Stimulated activated CD4-positive, alpha-beta T cell treated with anti-CD3 and anti-CD28 coated beads, Interleukin-1b, Interleukin-23, amount 100 ng/mL, for 1 hour (primary cell): ENCODE results near the gene ZNF217.
"Not testable (repeated sequence)": the region's sequence is repeated elsewhere in the genome, so short reads cannot be mapped to it uniquely, and the experiment has no call there.

Experiments
- DNase-seq, 2 donors: peaks; one replicate each; pipeline ENCODE4 v3.0.0-alpha.2; 2020; ENCODE audit warnings: low read depth in 2 of 2

Gene ZNF217

GRCh38 chr20:53532654-53533312 lies 60.9 kb downstream of the ZNF217 start:
- DNase-seq, result not testable (repeated sequence)

DNA sequence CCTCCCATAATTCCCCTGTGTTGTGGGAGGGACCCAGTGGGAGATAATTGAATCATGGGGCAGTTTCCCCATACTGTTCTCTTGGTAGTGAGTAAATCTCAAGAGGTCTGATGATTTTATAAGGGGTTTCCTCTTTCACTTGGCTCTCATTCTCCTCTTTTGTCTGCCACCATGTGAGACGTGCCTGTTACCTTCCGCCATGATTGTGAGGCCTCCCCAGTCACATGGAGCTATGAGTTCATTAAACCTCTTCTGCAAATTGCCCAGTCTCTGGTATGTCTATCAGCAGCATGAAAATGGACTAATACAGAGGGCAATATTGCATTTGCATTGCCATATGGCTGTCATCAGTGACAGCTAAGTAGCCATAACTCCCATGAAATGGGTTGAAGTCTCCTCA lies 63.2 kb downstream of the ZNF217 start:
- no peak for DNase-seq

GRCh38 chr20:53529658-53530057 lies 64.0 kb downstream of the ZNF217 start:
- no peak for DNase-seq

GRCh38 chr20:53527196-53527595 lies 66.4 kb downstream of the ZNF217 start:
- DNase-seq, result no peak

GRCh38 chr20:53524589-53525312 lies 68.9 kb downstream of the ZNF217 start:
- no peak for DNase-seq

DNA sequence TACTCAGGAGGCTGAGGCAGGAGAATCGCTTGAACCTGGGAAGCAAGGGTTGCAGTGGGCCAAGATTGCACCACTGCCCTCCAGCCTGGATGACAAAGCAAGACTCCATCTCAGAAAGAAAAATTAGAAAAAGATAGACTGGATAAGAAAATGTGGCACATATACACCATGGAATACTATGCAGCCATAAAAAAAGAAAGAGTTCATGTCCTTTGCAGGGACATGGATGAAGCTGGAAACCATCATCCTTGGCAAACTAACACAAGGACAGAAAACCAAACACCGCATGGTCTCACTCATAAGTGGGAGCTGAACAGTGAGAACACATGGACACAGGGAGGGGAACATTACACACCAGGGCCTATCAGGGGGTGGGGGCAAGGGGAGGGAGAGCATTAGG lies 70.0 kb downstream of the ZNF217 start:
- DNase-seq, result not testable (repeated sequence)

GRCh38 chr20:53522696-53523095 lies 70.9 kb downstream of the ZNF217 start:
- DNase-seq, result no peak

DNA sequence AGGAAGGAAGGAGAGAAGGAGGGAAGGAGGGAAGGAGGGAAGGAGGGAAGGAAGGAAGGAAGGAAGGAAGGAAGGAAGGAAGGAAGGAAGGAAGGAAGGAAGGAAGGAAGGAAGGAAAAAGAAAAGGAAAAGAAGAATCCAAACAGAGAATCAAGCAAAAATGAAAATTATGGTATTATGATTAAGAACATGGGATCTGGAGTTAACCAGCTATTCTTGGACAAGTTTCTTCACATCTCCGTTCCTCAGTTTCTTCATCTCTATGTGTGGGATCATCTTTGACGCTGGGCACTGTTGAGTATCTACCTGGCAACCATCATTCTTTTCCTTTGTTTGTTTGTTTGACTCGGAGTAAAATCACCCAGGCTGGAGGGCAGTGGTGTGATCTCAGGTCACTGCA lies 71.6 kb downstream of the ZNF217 start:
- no peak for DNase-seq

DNA sequence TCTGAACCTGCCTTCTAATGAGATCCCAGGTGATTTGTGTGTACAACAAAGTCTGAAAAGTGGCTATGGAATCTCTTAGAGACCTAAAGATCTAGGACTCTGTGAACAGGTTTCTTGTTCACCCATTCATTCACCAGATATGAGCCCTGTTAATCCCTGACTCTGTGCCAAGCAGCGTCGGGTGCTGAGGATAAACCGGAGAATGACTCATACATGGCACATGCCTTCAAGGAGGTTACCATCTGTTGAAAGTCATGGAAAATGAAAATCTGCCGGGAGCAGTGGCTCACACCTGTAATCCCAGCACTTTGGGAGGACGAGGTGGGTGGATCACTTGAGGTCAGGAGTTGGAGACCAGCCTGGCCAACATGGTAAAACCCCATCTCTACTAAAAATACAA lies 72.2 kb downstream of the ZNF217 start:
- not testable (repeated sequence) for DNase-seq

- no peak for DNase-seq
Observed at GRCh38 chr20:53517146-53517545, 76.5 kb downstream of the ZNF217 start.
